8988T (cell line): Measurements from ENCODE around the gene CCDC136.

ENCODE experiments used
- DNase-seq: peaks from one replicate; pipeline ENCODE4 v3.0.0; 2011

The CCDC136 gene

GRCh38 chr7:128865996-128866877 lies 74.5 kb downstream of the CCDC136 start:
- DNase-seq = no peak

DNA sequence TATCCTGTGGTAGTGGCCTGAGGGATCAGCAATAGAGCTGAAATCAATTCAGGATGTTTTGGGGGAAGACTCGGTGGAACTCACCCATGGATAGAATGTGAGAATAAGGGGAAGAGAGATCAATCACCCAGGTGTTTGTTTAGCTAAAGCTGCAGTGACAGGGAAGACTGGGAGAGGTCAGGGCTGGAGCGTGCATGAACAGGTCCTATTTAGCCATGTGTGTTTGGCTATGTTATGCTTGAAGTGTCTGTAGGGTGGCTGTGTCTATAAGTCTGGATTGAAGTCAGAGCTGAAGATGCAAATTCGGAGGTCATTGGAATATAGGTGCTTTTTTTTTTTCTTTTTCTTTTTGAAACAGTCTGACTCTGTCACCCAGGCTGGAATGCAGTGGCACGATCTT lies 75.5 kb downstream of the CCDC136 start:
- no peak for DNase-seq

GRCh38 chr7:128867842-128868623 lies 76.3 kb downstream of the CCDC136 start:
- no peak for DNase-seq

DNA sequence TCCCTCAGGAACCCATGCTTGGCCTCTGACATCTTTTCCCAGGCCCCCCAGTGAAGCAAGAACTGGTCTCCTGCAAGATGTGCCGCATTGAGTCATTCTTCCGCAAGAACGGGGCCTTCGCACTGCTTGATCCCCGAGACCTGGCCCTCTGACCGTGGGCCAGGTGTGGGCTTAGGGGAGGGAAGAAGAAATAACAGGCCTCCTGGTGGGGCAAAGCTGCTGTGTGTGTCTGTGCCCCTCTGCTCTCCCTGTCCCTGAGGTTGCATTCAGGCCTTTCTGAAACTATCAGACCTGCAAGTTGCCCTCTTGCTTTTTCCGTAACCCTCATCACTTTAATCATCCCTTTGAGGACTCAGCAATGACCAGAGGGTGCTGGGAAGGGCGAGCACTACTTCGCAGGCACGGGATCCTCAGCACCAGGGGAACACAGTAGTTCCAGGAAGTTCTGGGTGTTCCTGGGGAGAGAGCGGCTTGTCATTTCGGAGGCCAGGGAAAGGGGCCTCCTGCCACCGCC lies 76.9 kb downstream of the CCDC136 start:
- DNase-seq = no peak

DNA sequence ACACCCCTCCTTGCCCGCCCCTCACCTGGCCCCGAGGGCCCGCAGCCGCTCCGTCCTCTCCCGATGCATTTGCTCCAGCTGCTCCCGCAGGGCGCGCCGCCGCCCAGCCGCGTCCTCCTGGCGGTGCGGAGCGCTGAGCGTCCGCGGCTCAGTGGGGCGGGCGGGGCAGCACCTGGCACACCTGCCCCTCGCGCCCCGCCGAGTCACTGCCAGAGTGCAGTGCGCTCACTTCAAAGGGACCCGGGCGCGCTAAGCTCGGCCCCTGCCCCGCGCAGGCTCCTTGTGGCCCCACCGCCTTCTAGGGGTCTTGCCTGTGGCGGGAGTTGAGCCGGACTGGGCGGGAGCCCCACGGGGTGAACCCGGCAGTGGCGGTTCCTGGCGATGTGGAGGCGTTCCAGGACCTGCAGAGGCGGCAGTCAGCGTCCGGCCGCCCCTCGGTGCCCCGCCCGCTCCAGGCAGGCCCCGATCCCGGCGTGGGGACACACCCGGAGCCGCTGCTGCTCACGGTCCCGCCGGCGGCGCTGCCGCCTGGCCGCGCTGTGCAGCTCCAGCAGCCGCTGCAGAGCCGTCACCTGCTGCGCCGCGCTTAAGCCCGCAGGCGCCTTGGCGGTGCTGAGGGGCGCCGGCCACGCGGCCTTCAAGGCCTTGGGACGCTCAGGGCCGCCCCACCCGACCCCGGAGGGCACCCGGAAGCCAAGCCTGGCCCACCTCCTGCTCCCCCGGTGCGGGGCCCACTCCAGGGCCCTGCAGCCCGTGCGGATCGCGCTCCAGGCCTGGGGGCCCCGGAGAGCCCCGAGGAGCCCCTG lies 77.6 kb downstream of the CCDC136 start:
- DNase-seq = no peak

GRCh38 chr7:128869944-128870285 lies 78.1 kb downstream of the CCDC136 start:
- no peak for DNase-seq

DNA sequence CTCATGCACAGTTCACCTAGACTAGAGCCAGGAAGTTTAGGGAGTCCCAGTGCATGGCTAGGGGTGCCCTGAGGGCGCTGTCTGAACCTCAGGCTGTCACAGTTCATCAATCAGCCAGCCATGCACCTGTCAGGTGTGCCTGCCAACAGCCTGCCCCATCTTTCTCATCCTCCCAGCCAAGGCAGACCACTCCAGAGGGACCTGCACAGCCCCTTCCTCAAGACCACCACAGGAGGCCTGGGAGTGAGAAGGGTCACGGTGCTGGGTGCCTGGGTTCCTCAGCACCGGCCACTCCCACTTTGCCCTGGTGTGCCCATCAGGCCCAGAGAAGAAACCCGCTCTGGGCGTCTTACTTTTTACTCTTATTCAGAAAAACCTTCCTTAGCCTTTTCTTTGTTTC lies 79.3 kb downstream of the CCDC136 start:
- no peak for DNase-seq
